ENCODE results near the gene MCM9.

MCM9 gene

GRCh38 chr6:118843685-118844390 is 91.1 kb downstream of the MCM9 start:
- peak in 2 of 3 donors; percentile 9 for DNase-seq
- no peaks in the 10 kb centered on the region for H3K27me3 ChIP-seq (replicated peaks in 2 of 5; ENCODE audit: control insufficient read depth in 4 of 5, insufficient read depth in 5 of 5, low read length in 4 of 5)
- peaks cover 0 to 15% (median 4%) of the 10 kb centered on the region in 4 experiments for H3K36me3 ChIP-seq (ENCODE audit: control insufficient read depth in 4 of 4, insufficient read depth in 4 of 4, low read length in 3 of 4)
- H3K4me3 ChIP-seq (ENCODE audit: control insufficient read depth in 1 of 7, extremely low read depth in 1 of 7, insufficient read depth in 4 of 7, low read depth in 2 of 7, low read length in 6 of 7), result no peak overlapping the region
- ChIA-PET POLR2A (no interaction called here), CTCF (interaction anchor here (2.4 kb wide), 1 partner anchor 12 kb away, joined by 5 read pairs; no protein-coding TSS in a partner anchor)
- no peaks in the 10 kb centered on the region for H3K4me1 ChIP-seq (ENCODE audit: control extremely low read depth in 1 of 4, control insufficient read depth in 4 of 4, insufficient read depth in 4 of 4, low read length in 3 of 4)
- H3K9me3 ChIP-seq (ENCODE audit: control extremely low read depth in 1 of 5, control insufficient read depth in 4 of 5, insufficient read depth in 2 of 5, low read depth in 1 of 5, low read length in 4 of 5), result peaks cover 0 to 16% (median 14%) of the 10 kb centered on the region in 5 experiments
- no CpG with 5 or more reads among the region's 4 CpGs for WGBS (ENCODE audit: insufficient coverage)
- H3K27ac ChIP-seq (ENCODE audit: insufficient read depth in 1 of 2, low read depth in 1 of 2, low read length in 2 of 2, poor library complexity in 1 of 2, severe bottlenecking in 2 of 2), result no peak overlapping the region

- CTCF ChIA-PET, result no interaction called here
- H3K4me3 ChIP-seq (ENCODE audit: control insufficient read depth in 1 of 7, extremely low read depth in 1 of 7, insufficient read depth in 4 of 7, low read depth in 2 of 7, low read length in 6 of 7), result no peak overlapping the region
- POLR2A ChIA-PET, result interaction anchor here (0.7 kb wide), 1 partner anchor 46 kb away, joined by 3 read pairs; no protein-coding TSS in a partner anchor
Measured at GRCh38 chr6:118830691-118831090, 104.3 kb downstream of the MCM9 start.

GRCh38 chr6:118829817-118830478 is 105.0 kb downstream of the MCM9 start:
- no peak for DNase-seq
- H3K4me3 ChIP-seq (ENCODE audit: control insufficient read depth in 1 of 7, extremely low read depth in 1 of 7, insufficient read depth in 4 of 7, low read depth in 2 of 7, low read length in 6 of 7), result no peak overlapping the region
- no peak overlapping the region for H3K27ac ChIP-seq (ENCODE audit: insufficient read depth in 1 of 2, low read depth in 1 of 2, low read length in 2 of 2, poor library complexity in 1 of 2, severe bottlenecking in 2 of 2)
- WGBS (ENCODE audit: insufficient coverage), result 86% methylated on average over 1 of the region's 2 CpGs
- peaks cover 13 to 31% (median 27%) of the 10 kb centered on the region in 4 experiments for H3K36me3 ChIP-seq (ENCODE audit: control insufficient read depth in 4 of 4, insufficient read depth in 4 of 4, low read length in 3 of 4)
- ChIA-PET POLR2A (interaction anchor here (0.7 kb wide), 1 partner anchor 46 kb away, joined by 3 read pairs; no protein-coding TSS in a partner anchor), CTCF (interaction anchor here (1.4 kb wide), 1 partner anchor 29 kb away, joined by 3 read pairs; no protein-coding TSS in a partner anchor)
- H3K9me3 ChIP-seq (ENCODE audit: control extremely low read depth in 1 of 5, control insufficient read depth in 4 of 5, insufficient read depth in 2 of 5, low read depth in 1 of 5, low read length in 4 of 5), result peaks cover 0 to 3% (median 0%) of the 10 kb centered on the region in 5 experiments
- no peaks in the 10 kb centered on the region for H3K27me3 ChIP-seq (replicated peaks in 2 of 5; ENCODE audit: control insufficient read depth in 4 of 5, insufficient read depth in 5 of 5, low read length in 4 of 5)
- H3K4me1 ChIP-seq (ENCODE audit: control extremely low read depth in 1 of 4, control insufficient read depth in 4 of 4, insufficient read depth in 4 of 4, low read length in 3 of 4), result no peaks in the 10 kb centered on the region

More at GRCh38 chr6:118830691-118831090, 104.3 kb downstream of the MCM9 start:
- H3K4me1 ChIP-seq (ENCODE audit: control extremely low read depth in 1 of 4, control insufficient read depth in 4 of 4, insufficient read depth in 4 of 4, low read length in 3 of 4), result no peaks in the 10 kb centered on the region
- WGBS (ENCODE audit: insufficient coverage), result 93% methylated on average over 2 of the region's 2 CpGs
- peaks cover 6 to 24% (median 19%) of the 10 kb centered on the region in 4 experiments for H3K36me3 ChIP-seq (ENCODE audit: control insufficient read depth in 4 of 4, insufficient read depth in 4 of 4, low read length in 3 of 4)
- H3K27me3 ChIP-seq (replicated peaks in 2 of 5; ENCODE audit: control insufficient read depth in 4 of 5, insufficient read depth in 5 of 5, low read length in 4 of 5), result no peaks in the 10 kb centered on the region
- no peak overlapping the region for H3K27ac ChIP-seq (ENCODE audit: insufficient read depth in 1 of 2, low read depth in 1 of 2, low read length in 2 of 2, poor library complexity in 1 of 2, severe bottlenecking in 2 of 2)
- H3K9me3 ChIP-seq (ENCODE audit: control extremely low read depth in 1 of 5, control insufficient read depth in 4 of 5, insufficient read depth in 2 of 5, low read depth in 1 of 5, low read length in 4 of 5), result peaks cover 0 to 3% (median 0%) of the 10 kb centered on the region in 5 experiments
- DNase-seq, result no peak

- Histone ChIP-seq H3K27ac (ENCODE audit: insufficient read depth in 1 of 2, low read depth in 1 of 2, low read length in 2 of 2, poor library complexity in 1 of 2, severe bottlenecking in 2 of 2) (no peak overlapping the region), H3K9me3 (ENCODE audit: control extremely low read depth in 1 of 5, control insufficient read depth in 4 of 5, insufficient read depth in 2 of 5, low read depth in 1 of 5, low read length in 4 of 5) (peaks cover 0 to 6% (median 0%) of the 10 kb centered on the region in 5 experiments), H3K27me3 (replicated peaks in 2 of 5; ENCODE audit: control insufficient read depth in 4 of 5, insufficient read depth in 5 of 5, low read length in 4 of 5) (no peaks in the 10 kb centered on the region), H3K4me3 (ENCODE audit: control insufficient read depth in 1 of 7, extremely low read depth in 1 of 7, insufficient read depth in 4 of 7, low read depth in 2 of 7, low read length in 6 of 7) (no peak overlapping the region), H3K4me1 (ENCODE audit: control extremely low read depth in 1 of 4, control insufficient read depth in 4 of 4, insufficient read depth in 4 of 4, low read length in 3 of 4) (no peaks in the 10 kb centered on the region), H3K36me3 (ENCODE audit: control insufficient read depth in 4 of 4, insufficient read depth in 4 of 4, low read length in 3 of 4) (peaks cover 16 to 49% (median 41%) of the 10 kb centered on the region in 4 experiments)
- POLR2A ChIA-PET, result no interaction called here
- 96% methylated on average over 4 of the region's 4 CpGs for WGBS (ENCODE audit: insufficient coverage)
- CTCF ChIA-PET, result interaction anchor here (1.1 to 1.5 kb wide), 3 partner anchors 9 to 20 kb away, joined by 3 read pairs; no protein-coding TSS in a partner anchor
- DNase-seq, result no peak
Measured at GRCh38 chr6:118826096-118826495, 108.9 kb downstream of the MCM9 start.

- Histone ChIP-seq H3K27me3 (replicated peaks in 2 of 5; ENCODE audit: control insufficient read depth in 4 of 5, insufficient read depth in 5 of 5, low read length in 4 of 5) (no peaks in the 10 kb centered on the region), H3K36me3 (ENCODE audit: control insufficient read depth in 4 of 4, insufficient read depth in 4 of 4, low read length in 3 of 4) (peaks cover 16 to 49% (median 41%) of the 10 kb centered on the region in 4 experiments), H3K9me3 (ENCODE audit: control extremely low read depth in 1 of 5, control insufficient read depth in 4 of 5, insufficient read depth in 2 of 5, low read depth in 1 of 5, low read length in 4 of 5) (peaks cover 0 to 6% (median 0%) of the 10 kb centered on the region in 5 experiments), H3K27ac (ENCODE audit: insufficient read depth in 1 of 2, low read depth in 1 of 2, low read length in 2 of 2, poor library complexity in 1 of 2, severe bottlenecking in 2 of 2) (no peak overlapping the region), H3K4me3 (ENCODE audit: control insufficient read depth in 1 of 7, extremely low read depth in 1 of 7, insufficient read depth in 4 of 7, low read depth in 2 of 7, low read length in 6 of 7) (peak overlapping the region in 1 of 7 experiments; percentile 2), H3K4me1 (ENCODE audit: control extremely low read depth in 1 of 4, control insufficient read depth in 4 of 4, insufficient read depth in 4 of 4, low read length in 3 of 4) (no peaks in the 10 kb centered on the region)
- WGBS (ENCODE audit: insufficient coverage), result 100% methylated on average over 2 of the region's 4 CpGs
- POLR2A ChIA-PET, result no interaction called here
- DNase-seq, result no peak
- CTCF ChIA-PET, result interaction anchor here (1.1 kb wide), 1 partner anchor 9 kb away, joined by 3 read pairs; no protein-coding TSS in a partner anchor
Measured at GRCh38 chr6:118825661-118826060, 109.3 kb downstream of the MCM9 start.

GRCh38 chr6:118815495-118815894 is 119.5 kb downstream of the MCM9 start:
- 89% methylated on average over 2 of the region's 2 CpGs for WGBS (ENCODE audit: insufficient coverage)
- Histone ChIP-seq H3K4me3 (ENCODE audit: control insufficient read depth in 1 of 7, extremely low read depth in 1 of 7, insufficient read depth in 4 of 7, low read depth in 2 of 7, low read length in 6 of 7) (no peak overlapping the region), H3K4me1 (ENCODE audit: control extremely low read depth in 1 of 4, control insufficient read depth in 4 of 4, insufficient read depth in 4 of 4, low read length in 3 of 4) (peaks cover 0 to 5% (median 4%) of the 10 kb centered on the region in 4 experiments), H3K36me3 (ENCODE audit: control insufficient read depth in 4 of 4, insufficient read depth in 4 of 4, low read length in 3 of 4) (peaks cover 7 to 25% (median 13%) of the 10 kb centered on the region in 4 experiments), H3K27ac (ENCODE audit: insufficient read depth in 1 of 2, low read depth in 1 of 2, low read length in 2 of 2, poor library complexity in 1 of 2, severe bottlenecking in 2 of 2) (no peak overlapping the region), H3K27me3 (replicated peaks in 2 of 5; ENCODE audit: control insufficient read depth in 4 of 5, insufficient read depth in 5 of 5, low read length in 4 of 5) (no peaks in the 10 kb centered on the region), H3K9me3 (ENCODE audit: control extremely low read depth in 1 of 5, control insufficient read depth in 4 of 5, insufficient read depth in 2 of 5, low read depth in 1 of 5, low read length in 4 of 5) (no peaks in the 10 kb centered on the region)
- DNase-seq, result no peak
- POLR2A ChIA-PET, result no interaction called here
- CTCF ChIA-PET, result no interaction called here
